Neural cell (in vitro differentiated cells): ENCODE measurements around the gene MYO10. TPM values are rescaled to one million over a fixed set of nuclear protein-coding genes. Genes with fewer than 3 reads are reported as not detected.

Experiments
- H2AFZ ChIP-seq: fragments of 200-600, 300-800 bp; sonication (generic), shearing (Covaris generic); 2 replicates; pipeline ENCODE4 v1.6.0; 2014; ENCODE audit warnings: low read depth, mild to moderate bottlenecking, antibody characterized with exemption, low read length, moderate library complexity
- H3F3A ChIP-seq: fragments of 200-600 bp; shearing (Covaris generic); 2 replicates; pipeline ENCODE4 v1.6.1; 2016; ENCODE audit warnings: mild to moderate bottlenecking, moderate library complexity, mixed read lengths, antibody characterized with exemption, low read length; ENCODE audit not compliant: insufficient read depth, poor library complexity, severe bottlenecking
- H3K27ac ChIP-seq: fragments of 200-600, 300-800 bp; sonication (generic), shearing (Covaris generic); 2 replicates; pipeline ENCODE4 v1.5.1; 2014; ENCODE audit warnings: mild to moderate bottlenecking, low read length, moderate library complexity
- H3K27me3 ChIP-seq: fragments of 300-800, 200-600 bp; sonication (generic), shearing (Covaris generic); 2 replicates; pipeline ENCODE4 v1.6.0; 2014; ENCODE audit warnings: mild to moderate bottlenecking, low read depth, low read length, moderate library complexity; ENCODE audit not compliant: insufficient read depth
- H3K36me3 ChIP-seq: fragments of 300-800, 200-600 bp; sonication (generic), shearing (Covaris generic); 2 replicates; pipeline ENCODE4 v1.5.1; 2014; ENCODE audit warnings: mild to moderate bottlenecking, antibody characterized with exemption, low read length, moderate library complexity; ENCODE audit not compliant: insufficient read depth
- H3K4me2 ChIP-seq: fragments of 300-800, 200-600 bp; sonication (generic), shearing (Covaris generic); 2 replicates; pipeline ENCODE4 v1.6.0; 2014; ENCODE audit warnings: mild to moderate bottlenecking, low read length
- H3K4me3 ChIP-seq: fragments of 300-800, 200-600 bp; sonication (generic), shearing (Covaris generic); 2 replicates; pipeline ENCODE4 v1.5.1; 2014; ENCODE audit warnings: mild to moderate bottlenecking, low read length, moderate library complexity
- H3K79me2 ChIP-seq: fragments of 200-600 bp; shearing (Covaris generic); replicated peaks from 2 replicates; pipeline ENCODE4 v1.6.0; 2014; ENCODE audit warnings: mild to moderate bottlenecking, low read length, moderate library complexity; ENCODE audit not compliant: insufficient read depth
- H3K9ac ChIP-seq: fragments of 300-800, 200-600 bp; sonication (generic), shearing (Covaris generic); 2 replicates; pipeline ENCODE4 v1.6.1; 2016; ENCODE audit warnings: mild to moderate bottlenecking, low read length, mixed read lengths
- H3K9me2 ChIP-seq: fragments of 200-600 bp; shearing (Covaris generic); 2 replicates; pipeline ENCODE4 v1.6.1; 2016; ENCODE audit warnings: mild to moderate bottlenecking, low read length, mixed read lengths; ENCODE audit not compliant: insufficient read depth
- H3K9me3 ChIP-seq: fragments of 200-600, 300-800 bp; sonication (generic), shearing (Covaris generic); 2 replicates; pipeline ENCODE4 v1.6.1; 2016; ENCODE audit warnings: mild to moderate bottlenecking, mixed run types, low read length, moderate library complexity, mixed read lengths
- H4K20me1 ChIP-seq: fragments of 200-600 bp; shearing (Covaris generic); 2 replicates; pipeline ENCODE4 v1.6.1; 2016; ENCODE audit warnings: mild to moderate bottlenecking, mixed run types; ENCODE audit not compliant: insufficient read depth
- CTCF ChIP-seq: fragments of 450-650 bp; IDR thresholded peaks from 2 replicates; pipeline ENCODE4 v1.5.1; 2014; ENCODE audit warnings: antibody characterized with exemption, mild to moderate bottlenecking, moderate library complexity; ENCODE audit not compliant: poor library complexity, severe bottlenecking
- EP300 ChIP-seq: fragments of 450-650 bp; conservative IDR thresholded peaks from 2 replicates; pipeline ENCODE4 v1.6.1; 2014; ENCODE audit warnings: antibody characterized with exemption, mild to moderate bottlenecking, moderate library complexity; ENCODE audit not compliant: poor library complexity, severe bottlenecking
- EZH2 ChIP-seq: fragments of 200-600, 300-800 bp; shearing (Covaris generic), sonication (generic); IDR thresholded peaks from 2 replicates; pipeline ENCODE4 v1.6.1; 2014; ENCODE audit warnings: antibody characterized with exemption, low read length, borderline replicate concordance, mild to moderate bottlenecking; ENCODE audit not compliant: insufficient read depth, poor library complexity, severe bottlenecking
- MXI1 ChIP-seq: fragments of 450-650 bp; conservative IDR thresholded peaks from 2 replicates; pipeline ENCODE4 v1.6.1; 2014; ENCODE audit warnings: antibody characterized with exemption, mild to moderate bottlenecking; ENCODE audit not compliant: poor library complexity, severe bottlenecking
- POLR2AphosphoS5 ChIP-seq: IDR thresholded peaks from 2 replicates; pipeline ENCODE4 v1.6.1; 2012
- RAD21 ChIP-seq: fragments of 450-650 bp; conservative IDR thresholded peaks from 2 replicates; pipeline ENCODE4 v1.6.1; 2014; ENCODE audit warnings: antibody characterized with exemption, mild to moderate bottlenecking, moderate library complexity
- SMC3 ChIP-seq: fragments of 450-650 bp; conservative IDR thresholded peaks from 2 replicates; pipeline ENCODE4 v1.6.1; 2014; ENCODE audit warnings: antibody characterized with exemption, mild to moderate bottlenecking, moderate library complexity; ENCODE audit not compliant: poor library complexity
- TAF1 ChIP-seq: IDR thresholded peaks from 2 replicates; pipeline ENCODE4 v1.6.1; 2012; ENCODE audit warnings: low read depth
- polyA plus RNA-seq: library from polyadenylated mRNA; depleted of rRNA; stranded (reverse); fragments of >200 nt; gene quantifications from 2 replicates; pipeline ENCODE4 v1.2.3, GENCODE V29; 2014
- TF ChIP-seq, protein P1 (sequence below): IDR thresholded peaks from 2 replicates; pipeline ENCODE4 v1.6.1; 2012; ENCODE audit warnings: borderline replicate concordance

Gene MYO10
- polyA plus RNA-seq, 1 donor from 2014 or later, result 3.2 TPM

GRCh38 chr5:16626696-16627264, 309.3 kb downstream of the MYO10 start:
- no peaks in the 10 kb centered on the region for H4K20me1 ChIP-seq
- TF ChIP-seq TAF1 (no peak), EP300 (no peak), POLR2AphosphoS5 (no peak), CTCF (no peak), EZH2 (no peak), SMC3 (no peak), RAD21 (no peak), MXI1 (no peak)
- TF ChIP-seq, protein P1, sequence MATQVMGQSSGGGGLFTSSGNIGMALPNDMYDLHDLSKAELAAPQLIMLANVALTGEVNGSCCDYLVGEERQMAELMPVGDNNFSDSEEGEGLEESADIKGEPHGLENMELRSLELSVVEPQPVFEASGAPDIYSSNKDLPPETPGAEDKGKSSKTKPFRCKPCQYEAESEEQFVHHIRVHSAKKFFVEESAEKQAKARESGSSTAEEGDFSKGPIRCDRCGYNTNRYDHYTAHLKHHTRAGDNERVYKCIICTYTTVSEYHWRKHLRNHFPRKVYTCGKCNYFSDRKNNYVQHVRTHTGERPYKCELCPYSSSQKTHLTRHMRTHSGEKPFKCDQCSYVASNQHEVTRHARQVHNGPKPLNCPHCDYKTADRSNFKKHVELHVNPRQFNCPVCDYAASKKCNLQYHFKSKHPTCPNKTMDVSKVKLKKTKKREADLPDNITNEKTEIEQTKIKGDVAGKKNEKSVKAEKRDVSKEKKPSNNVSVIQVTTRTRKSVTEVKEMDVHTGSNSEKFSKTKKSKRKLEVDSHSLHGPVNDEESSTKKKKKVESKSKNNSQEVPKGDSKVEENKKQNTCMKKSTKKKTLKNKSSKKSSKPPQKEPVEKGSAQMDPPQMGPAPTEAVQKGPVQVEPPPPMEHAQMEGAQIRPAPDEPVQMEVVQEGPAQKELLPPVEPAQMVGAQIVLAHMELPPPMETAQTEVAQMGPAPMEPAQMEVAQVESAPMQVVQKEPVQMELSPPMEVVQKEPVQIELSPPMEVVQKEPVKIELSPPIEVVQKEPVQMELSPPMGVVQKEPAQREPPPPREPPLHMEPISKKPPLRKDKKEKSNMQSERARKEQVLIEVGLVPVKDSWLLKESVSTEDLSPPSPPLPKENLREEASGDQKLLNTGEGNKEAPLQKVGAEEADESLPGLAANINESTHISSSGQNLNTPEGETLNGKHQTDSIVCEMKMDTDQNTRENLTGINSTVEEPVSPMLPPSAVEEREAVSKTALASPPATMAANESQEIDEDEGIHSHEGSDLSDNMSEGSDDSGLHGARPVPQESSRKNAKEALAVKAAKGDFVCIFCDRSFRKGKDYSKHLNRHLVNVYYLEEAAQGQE, result no peak
- H3K27me3 ChIP-seq, result no peaks in the 10 kb centered on the region
- no peaks in the 10 kb centered on the region for H3K79me2 ChIP-seq
- no peak overlapping the region for H2AFZ ChIP-seq
- H3K36me3 ChIP-seq, result no peaks in the 10 kb centered on the region
- no peak overlapping the region for H3K4me2 ChIP-seq
- no peaks in the 10 kb centered on the region for H3K9me2 ChIP-seq
- H3F3A ChIP-seq, result no peaks in the 10 kb centered on the region
- no peak overlapping the region for H3K27ac ChIP-seq
- H3K9me3 ChIP-seq, result no peaks in the 10 kb centered on the region
- H3K4me3 ChIP-seq, result no peak overlapping the region
- no peak overlapping the region for H3K9ac ChIP-seq

DNA sequence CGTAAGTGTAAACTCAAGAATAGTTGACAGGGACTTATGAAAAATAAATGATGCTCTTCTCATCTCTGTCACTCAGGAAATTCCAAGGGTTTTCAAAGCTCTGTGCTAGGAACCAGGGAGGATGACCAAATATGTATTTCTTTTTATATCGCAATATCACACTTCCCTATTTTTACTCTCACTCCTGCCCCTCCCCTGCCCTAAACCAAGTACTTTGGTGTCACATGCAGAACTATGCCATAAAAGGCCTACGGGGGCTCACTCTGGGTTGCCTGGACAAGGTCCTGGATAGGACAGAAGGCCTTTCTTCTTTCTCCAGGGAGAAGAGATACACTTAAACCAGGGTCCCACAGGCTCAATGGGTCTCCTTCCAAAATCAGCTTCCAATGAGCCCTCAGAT, 311.0 kb downstream of the MYO10 start:
- H3F3A ChIP-seq, result no peaks in the 10 kb centered on the region
- TF ChIP-seq RAD21, result no peak
- no peak for TF ChIP-seq MXI1
- no peak overlapping the region for H2AFZ ChIP-seq
- no peaks in the 10 kb centered on the region for H3K9me3 ChIP-seq
- H3K27ac ChIP-seq, result no peak overlapping the region
- H3K9ac ChIP-seq, result no peak overlapping the region
- H3K36me3 ChIP-seq, result no peaks in the 10 kb centered on the region
- H3K27me3 ChIP-seq, result no peaks in the 10 kb centered on the region
- H3K79me2 ChIP-seq, result no peaks in the 10 kb centered on the region
- no peaks in the 10 kb centered on the region for H4K20me1 ChIP-seq
- no peak overlapping the region for H3K4me3 ChIP-seq
- H3K4me2 ChIP-seq, result no peak overlapping the region
- H3K9me2 ChIP-seq, result no peaks in the 10 kb centered on the region

- no peaks in the 10 kb centered on the region for H3K9me2 ChIP-seq
- no peaks in the 10 kb centered on the region for H3F3A ChIP-seq
- no peaks in the 10 kb centered on the region for H3K27me3 ChIP-seq
- no peak overlapping the region for H3K27ac ChIP-seq
- no peak overlapping the region for H3K9ac ChIP-seq
- no peak overlapping the region for H3K4me3 ChIP-seq
- no peak overlapping the region for H2AFZ ChIP-seq
- H3K36me3 ChIP-seq, result no peaks in the 10 kb centered on the region
- TF ChIP-seq SMC3 (no peak), RAD21 (no peak), POLR2AphosphoS5 (no peak), TAF1 (no peak), CTCF (no peak), EP300 (no peak), MXI1 (no peak), EZH2 (no peak)
- TF ChIP-seq, protein P1, result no peak
- H3K4me2 ChIP-seq, result no peak overlapping the region
- H3K79me2 ChIP-seq, result no peaks in the 10 kb centered on the region
- no peaks in the 10 kb centered on the region for H3K9me3 ChIP-seq
- no peaks in the 10 kb centered on the region for H4K20me1 ChIP-seq
Measured at GRCh38 chr5:16619136-16619535, 317.0 kb downstream of the MYO10 start.
